DOHH2 (cell line): ENCODE measurements around the gene FGF1.

Source experiments
- H3F3A ChIP-seq: fragments of 200-600 bp; sonication (generic), shearing (Covaris generic); 2 replicates; pipeline ENCODE4 v1.6.0; 2016; ENCODE audit warnings: antibody characterized with exemption, mild to moderate bottlenecking; ENCODE audit not compliant: control insufficient read depth, insufficient read depth
- H3K27ac ChIP-seq: fragments of 200-600 bp; sonication (generic); 2 replicates; pipeline ENCODE4 v1.5.1; 2014; ENCODE audit warnings: low read depth, mild to moderate bottlenecking, low read length, moderate library complexity
- H3K27me3 ChIP-seq: fragments of 200-600 bp; sonication (generic); 2 replicates; pipeline ENCODE4 v1.6.1; 2014; ENCODE audit warnings: mild to moderate bottlenecking, low read length, mixed read lengths; ENCODE audit not compliant: control insufficient read depth
- H3K36me3 ChIP-seq: fragments of 200-600 bp; sonication (generic); 2 replicates; pipeline ENCODE4 v1.6.1; 2014; ENCODE audit warnings: mild to moderate bottlenecking, low read length, moderate library complexity, mixed read lengths; ENCODE audit not compliant: control insufficient read depth
- H3K4me1 ChIP-seq: fragments of 200-600 bp; sonication (generic); 2 replicates; pipeline ENCODE4 v1.6.1; 2014; ENCODE audit warnings: mild to moderate bottlenecking, low read length, mixed read lengths; ENCODE audit not compliant: control insufficient read depth
- H3K4me2 ChIP-seq: fragments of 200-600 bp; sonication (generic); 2 replicates; pipeline ENCODE4 v1.6.0; 2014; ENCODE audit warnings: mild to moderate bottlenecking, low read length, moderate library complexity
- H3K4me3 ChIP-seq: fragments of 200-600 bp; sonication (generic); 2 replicates; pipeline ENCODE4 v1.5.1; 2014; ENCODE audit warnings: mild to moderate bottlenecking, low read length, mixed read lengths
- H3K79me2 ChIP-seq: fragments of 200-600 bp; sonication (generic); 2 replicates; pipeline ENCODE4 v1.6.1; 2014; ENCODE audit warnings: mild to moderate bottlenecking, low read length, mixed read lengths; ENCODE audit not compliant: control insufficient read depth
- H3K9me2 ChIP-seq: fragments of 200-600 bp; sonication (generic); replicated peaks from 2 replicates; pipeline ENCODE4 v1.6.1; 2014; ENCODE audit warnings: mild to moderate bottlenecking, low read length, mixed read lengths; ENCODE audit not compliant: control insufficient read depth
- H3K9me3 ChIP-seq: fragments of 200-600 bp; sonication (generic); 2 replicates; pipeline ENCODE4 v1.6.1; 2014; ENCODE audit warnings: antibody characterized with exemption, low read length, mixed read lengths; ENCODE audit not compliant: control insufficient read depth, insufficient read depth
- H4K20me1 ChIP-seq: fragments of 200-600 bp; sonication (generic); 2 replicates; pipeline ENCODE4 v1.6.0; 2014; ENCODE audit warnings: low read depth, mild to moderate bottlenecking, antibody characterized with exemption, low read length, moderate library complexity; ENCODE audit not compliant: control insufficient read depth, insufficient read depth
- EZH2phosphoT487 ChIP-seq: fragments of 200-600 bp; sonication (generic); IDR thresholded peaks from 2 replicates; pipeline ENCODE4 v1.6.1; 2017; ENCODE audit warnings: borderline replicate concordance, mild to moderate bottlenecking, antibody characterized with exemption, low read length, moderate library complexity, mixed read lengths
- TF ChIP-seq, protein P1 (sequence below): fragments of 200-600 bp; sonication (generic); IDR thresholded peaks from one replicate; pipeline ENCODE4 v1.5.1; 2014; ENCODE audit warnings: antibody characterized with exemption, mild to moderate bottlenecking, low read depth, low read length; ENCODE audit not compliant: poor library complexity, severe bottlenecking

The FGF1 gene

DNA sequence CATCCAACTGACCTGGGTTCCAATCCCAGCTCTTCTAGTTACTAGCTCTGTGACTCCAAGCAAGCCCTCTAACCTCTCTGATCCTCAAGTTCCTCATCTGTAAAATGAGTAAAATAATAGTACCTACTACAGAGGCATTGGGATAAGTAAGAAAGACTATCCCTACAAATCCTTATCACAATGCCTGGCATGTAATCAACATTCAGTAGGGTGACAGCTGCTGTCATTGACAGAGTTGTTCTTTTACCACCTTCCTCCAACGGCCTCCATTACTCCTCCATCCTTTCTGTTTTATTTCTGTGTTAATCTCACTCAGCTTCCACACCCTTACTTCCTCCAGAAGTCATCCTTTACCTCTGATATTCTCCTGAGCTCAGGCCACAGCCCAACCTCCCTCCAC is 40.4 kb downstream of the FGF1 start:
- Histone ChIP-seq H3K4me1 (no peaks in the 10 kb centered on the region), H3K36me3 (no peaks in the 10 kb centered on the region), H3K9me2 (no peaks in the 10 kb centered on the region), H3K27ac (no peak overlapping the region), H3K4me3 (no peak overlapping the region), H3K79me2 (no peaks in the 10 kb centered on the region), H3F3A (no peaks in the 10 kb centered on the region), H3K27me3 (peaks cover 32% of the 10 kb centered on the region), H4K20me1 (no peaks in the 10 kb centered on the region), H3K9me3 (no peaks in the 10 kb centered on the region), H3K4me2 (no peak overlapping the region)
- TF ChIP-seq, protein P1, sequence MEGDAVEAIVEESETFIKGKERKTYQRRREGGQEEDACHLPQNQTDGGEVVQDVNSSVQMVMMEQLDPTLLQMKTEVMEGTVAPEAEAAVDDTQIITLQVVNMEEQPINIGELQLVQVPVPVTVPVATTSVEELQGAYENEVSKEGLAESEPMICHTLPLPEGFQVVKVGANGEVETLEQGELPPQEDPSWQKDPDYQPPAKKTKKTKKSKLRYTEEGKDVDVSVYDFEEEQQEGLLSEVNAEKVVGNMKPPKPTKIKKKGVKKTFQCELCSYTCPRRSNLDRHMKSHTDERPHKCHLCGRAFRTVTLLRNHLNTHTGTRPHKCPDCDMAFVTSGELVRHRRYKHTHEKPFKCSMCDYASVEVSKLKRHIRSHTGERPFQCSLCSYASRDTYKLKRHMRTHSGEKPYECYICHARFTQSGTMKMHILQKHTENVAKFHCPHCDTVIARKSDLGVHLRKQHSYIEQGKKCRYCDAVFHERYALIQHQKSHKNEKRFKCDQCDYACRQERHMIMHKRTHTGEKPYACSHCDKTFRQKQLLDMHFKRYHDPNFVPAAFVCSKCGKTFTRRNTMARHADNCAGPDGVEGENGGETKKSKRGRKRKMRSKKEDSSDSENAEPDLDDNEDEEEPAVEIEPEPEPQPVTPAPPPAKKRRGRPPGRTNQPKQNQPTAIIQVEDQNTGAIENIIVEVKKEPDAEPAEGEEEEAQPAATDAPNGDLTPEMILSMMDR = no peak
- no peak for TF ChIP-seq EZH2phosphoT487

DNA sequence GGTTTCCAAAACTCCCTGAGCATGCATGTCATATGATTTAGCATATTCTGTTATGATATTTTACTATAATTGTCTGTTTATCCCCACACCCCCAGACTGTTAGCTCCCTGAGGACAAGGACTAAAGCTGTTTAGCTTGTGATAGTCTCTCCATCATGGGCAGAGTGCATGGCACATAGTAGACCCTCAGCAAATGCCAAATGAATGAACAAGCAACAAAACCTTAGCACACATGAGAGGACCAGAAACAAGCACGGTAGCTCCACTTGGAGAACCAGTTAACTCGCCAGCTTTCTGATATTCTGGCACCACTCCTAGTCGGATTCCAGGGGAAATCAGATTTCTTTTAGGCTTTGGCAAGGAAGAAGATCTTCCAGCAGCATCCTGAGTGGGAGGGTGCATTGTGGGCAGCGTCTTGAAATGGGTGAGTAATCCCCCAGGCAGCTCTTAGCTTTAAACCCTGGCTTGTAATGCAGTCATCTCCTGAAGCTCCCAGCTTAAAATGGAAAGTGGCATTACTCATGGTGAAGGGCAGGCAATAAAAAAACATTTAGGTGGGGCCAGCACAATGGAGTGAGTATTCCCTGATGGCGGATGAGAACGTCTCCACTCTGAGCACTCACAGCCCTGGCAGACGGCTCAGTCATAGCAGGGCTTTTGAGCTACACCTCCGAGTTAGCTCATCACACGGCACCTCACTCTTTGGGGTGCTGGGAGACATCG is 41.1 kb downstream of the FGF1 start:
- Histone ChIP-seq H4K20me1 (no peaks in the 10 kb centered on the region), H3K9me2 (no peaks in the 10 kb centered on the region), H3K4me1 (no peaks in the 10 kb centered on the region), H3K27ac (no peak overlapping the region), H3K9me3 (no peaks in the 10 kb centered on the region), H3K4me2 (no peak overlapping the region), H3K4me3 (no peak overlapping the region), H3K79me2 (no peaks in the 10 kb centered on the region), H3F3A (no peaks in the 10 kb centered on the region), H3K27me3 (peaks cover 38% of the 10 kb centered on the region), H3K36me3 (no peaks in the 10 kb centered on the region)
- TF ChIP-seq, protein P1 = no peak
- no peak for TF ChIP-seq EZH2phosphoT487

DNA sequence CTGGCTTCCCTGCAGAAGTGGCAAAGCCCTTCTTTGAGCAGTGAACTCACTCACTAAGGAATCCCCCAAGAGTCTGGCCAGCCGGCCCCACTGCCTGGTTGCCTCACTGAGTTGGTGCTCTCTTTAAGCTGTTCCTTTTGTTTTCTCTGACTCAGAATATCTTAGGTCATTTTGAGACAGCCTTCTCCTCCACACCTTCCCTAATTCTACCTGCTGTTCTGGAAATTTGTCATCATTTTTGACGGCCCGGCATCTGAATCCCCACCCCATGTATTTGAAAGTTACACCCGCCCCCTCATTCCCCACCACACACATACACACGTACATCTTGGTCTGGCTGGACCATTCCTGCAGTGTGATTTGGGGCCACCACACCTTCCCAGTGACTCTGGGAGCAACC is 41.8 kb downstream of the FGF1 start:
- Histone ChIP-seq H3K9me3 (no peaks in the 10 kb centered on the region), H4K20me1 (no peaks in the 10 kb centered on the region), H3K27me3 (peaks cover 43% of the 10 kb centered on the region), H3K4me1 (no peaks in the 10 kb centered on the region), H3K4me2 (no peak overlapping the region), H3K36me3 (no peaks in the 10 kb centered on the region), H3F3A (no peaks in the 10 kb centered on the region), H3K27ac (no peak overlapping the region), H3K4me3 (no peak overlapping the region), H3K79me2 (no peaks in the 10 kb centered on the region), H3K9me2 (no peaks in the 10 kb centered on the region)
- no peak for TF ChIP-seq EZH2phosphoT487
- TF ChIP-seq, protein P1 = no peak
